NCI-H524 (cell line): ENCODE results near the gene SMAD3.

Experiments used
- DNase-seq, 2 experiments: peaks; one replicate each; lab custom pipeline; 2025; lab: John Stamatoyannopoulos, UW

SMAD3 gene

GRCh38 chr15:67080900-67081431 lies 15.6 kb downstream of the SMAD3 start:
- no peak for DNase-seq

- no peak for DNase-seq
Measured at GRCh38 chr15:67082007-67082536, 16.7 kb downstream of the SMAD3 start.

GRCh38 chr15:67083135-67083762 lies 17.8 kb downstream of the SMAD3 start:
- DNase-seq = no peak

- no peak for DNase-seq
Measured at GRCh38 chr15:67084561-67084960, 19.2 kb downstream of the SMAD3 start.

- DNase-seq = no peak
Measured at GRCh38 chr15:67085237-67085817, 19.9 kb downstream of the SMAD3 start.

GRCh38 chr15:67085818-67086636 lies 20.6 kb downstream of the SMAD3 start:
- DNase-seq = no peak

- no peak for DNase-seq
Measured at GRCh38 chr15:67086637-67086914, 21.2 kb downstream of the SMAD3 start.

GRCh38 chr15:67087507-67088172 lies 22.2 kb downstream of the SMAD3 start:
- DNase-seq = no peak

GRCh38 chr15:67089217-67090193 lies 24.1 kb downstream of the SMAD3 start:
- no peak for DNase-seq

- peak in 1 of 2 experiments; percentile 29 for DNase-seq
Measured at GRCh38 chr15:67090297-67091070, 25.1 kb downstream of the SMAD3 start.

- no peak for DNase-seq
Measured at GRCh38 chr15:67091071-67091979, 25.9 kb downstream of the SMAD3 start.

- no peak for DNase-seq
Measured at GRCh38 chr15:67091980-67092677, 26.7 kb downstream of the SMAD3 start.

- DNase-seq = no peak
Measured at GRCh38 chr15:67092752-67093503, 27.5 kb downstream of the SMAD3 start.

GRCh38 chr15:67093504-67093862 lies 28.1 kb downstream of the SMAD3 start:
- DNase-seq = no peak

- no peak for DNase-seq
Measured at GRCh38 chr15:67094001-67094826, 28.8 kb downstream of the SMAD3 start.

- DNase-seq = no peak
Measured at GRCh38 chr15:67095912-67096311, 30.5 kb downstream of the SMAD3 start.
